HG03558 (cell line): ENCODE measurements around the gene ZNF526.

Source experiments
- ATAC-seq: cut with Tn5 transposase; IDR thresholded peaks from one replicate; pipeline ENCODE4 v1.9.1; 2021; ENCODE audit warnings: moderate number of reproducible peaks; ENCODE audit not compliant: unreplicated experiment; ENCODE audit errors: extremely low read depth

Gene ZNF526

GRCh38 chr19:42219812-42220750, at the start of gene ZNF526:
TSS of gene ZNF526 (plus strand) at chr19:42220312. CDS start at chr19:42224404, 4,092 bp downstream.
- ATAC-seq: peak; percentile 40

GRCh38 chr19:42170715-42171114, 49.4 kb upstream of the ZNF526 start:
- no peak for ATAC-seq

- no peak for ATAC-seq
Observed at GRCh38 chr19:42172261-42172660, 47.9 kb upstream of the ZNF526 start.

GRCh38 chr19:42173695-42174094, 46.4 kb upstream of the ZNF526 start:
- ATAC-seq: no peak

- ATAC-seq: no peak
Observed at GRCh38 chr19:42174188-42174587, 45.9 kb upstream of the ZNF526 start.

GRCh38 chr19:42174958-42175734, 45.0 kb upstream of the ZNF526 start:
- no peak for ATAC-seq

- no peak for ATAC-seq
Observed at GRCh38 chr19:42175952-42176648, 44.0 kb upstream of the ZNF526 start.

GRCh38 chr19:42176649-42176989, 43.5 kb upstream of the ZNF526 start:
- no peak for ATAC-seq

GRCh38 chr19:42176990-42177685, 43.0 kb upstream of the ZNF526 start:
- no peak for ATAC-seq

GRCh38 chr19:42177686-42178019, 42.5 kb upstream of the ZNF526 start:
- ATAC-seq: no peak

- ATAC-seq: no peak
Observed at GRCh38 chr19:42178791-42179674, 41.1 kb upstream of the ZNF526 start.

- no peak for ATAC-seq
Observed at GRCh38 chr19:42184401-42184861, 35.7 kb upstream of the ZNF526 start.

- ATAC-seq: no peak
Observed at GRCh38 chr19:42185277-42185676, 34.8 kb upstream of the ZNF526 start.

GRCh38 chr19:42188665-42189064, 31.4 kb upstream of the ZNF526 start:
- ATAC-seq: no peak

- ATAC-seq: no peak
Observed at GRCh38 chr19:42189133-42189532, 31.0 kb upstream of the ZNF526 start.

GRCh38 chr19:42191330-42191729, 28.8 kb upstream of the ZNF526 start:
- ATAC-seq: no peak

GRCh38 chr19:42191855-42192254, 28.3 kb upstream of the ZNF526 start:
- no peak for ATAC-seq

- no peak for ATAC-seq
Observed at GRCh38 chr19:42193294-42193693, 26.8 kb upstream of the ZNF526 start.

GRCh38 chr19:42193706-42194105, 26.4 kb upstream of the ZNF526 start:
- no peak for ATAC-seq
